ENCODE measurements around the gene PRKCB.

The PRKCB gene

GRCh38 chr16:23962001-23962400 is 126.2 kb downstream of the PRKCB start:
- DNase-seq (ENCODE audit: low read depth) = no peak
- H3K4me3 ChIP-seq (ENCODE audit: low read depth, low read length) = no peak overlapping the region
- TF ChIP-seq, protein P1, sequence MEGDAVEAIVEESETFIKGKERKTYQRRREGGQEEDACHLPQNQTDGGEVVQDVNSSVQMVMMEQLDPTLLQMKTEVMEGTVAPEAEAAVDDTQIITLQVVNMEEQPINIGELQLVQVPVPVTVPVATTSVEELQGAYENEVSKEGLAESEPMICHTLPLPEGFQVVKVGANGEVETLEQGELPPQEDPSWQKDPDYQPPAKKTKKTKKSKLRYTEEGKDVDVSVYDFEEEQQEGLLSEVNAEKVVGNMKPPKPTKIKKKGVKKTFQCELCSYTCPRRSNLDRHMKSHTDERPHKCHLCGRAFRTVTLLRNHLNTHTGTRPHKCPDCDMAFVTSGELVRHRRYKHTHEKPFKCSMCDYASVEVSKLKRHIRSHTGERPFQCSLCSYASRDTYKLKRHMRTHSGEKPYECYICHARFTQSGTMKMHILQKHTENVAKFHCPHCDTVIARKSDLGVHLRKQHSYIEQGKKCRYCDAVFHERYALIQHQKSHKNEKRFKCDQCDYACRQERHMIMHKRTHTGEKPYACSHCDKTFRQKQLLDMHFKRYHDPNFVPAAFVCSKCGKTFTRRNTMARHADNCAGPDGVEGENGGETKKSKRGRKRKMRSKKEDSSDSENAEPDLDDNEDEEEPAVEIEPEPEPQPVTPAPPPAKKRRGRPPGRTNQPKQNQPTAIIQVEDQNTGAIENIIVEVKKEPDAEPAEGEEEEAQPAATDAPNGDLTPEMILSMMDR (IDR thresholded peaks at IDR 0.05; ENCODE audit: low read depth, low read length, missing control alignments) = no peak

DNA sequence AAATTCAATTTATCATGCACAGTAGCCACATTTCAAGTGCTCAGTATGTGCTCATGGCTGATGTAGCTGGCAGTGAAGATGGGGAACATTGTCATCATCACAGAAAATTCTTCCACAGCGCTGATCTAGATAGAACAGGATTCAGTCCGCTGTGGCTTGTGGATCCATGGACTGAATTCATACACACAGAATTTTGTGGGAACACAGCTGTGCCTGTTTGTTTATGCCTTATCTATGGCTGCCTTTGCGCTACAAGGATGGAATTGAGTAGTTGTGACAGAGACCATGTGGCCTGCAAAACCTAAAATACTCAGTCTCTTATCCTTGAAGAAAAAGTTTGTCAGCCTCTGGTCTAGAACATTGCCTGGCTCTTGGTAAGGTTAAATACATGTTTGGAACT is 128.4 kb downstream of the PRKCB start:
- TF ChIP-seq, protein P1 (IDR thresholded peaks at IDR 0.05; ENCODE audit: low read depth, low read length, missing control alignments) = no peak
- H3K4me3 ChIP-seq (ENCODE audit: low read depth, low read length) = no peak overlapping the region
- DNase-seq (ENCODE audit: low read depth) = no peak

GRCh38 chr16:23965137-23965733 is 129.5 kb downstream of the PRKCB start:
- H3K4me3 ChIP-seq (ENCODE audit: low read depth, low read length) = no peak overlapping the region
- DNase-seq (ENCODE audit: low read depth) = no peak
- TF ChIP-seq, protein P1 (IDR thresholded peaks at IDR 0.05; ENCODE audit: low read depth, low read length, missing control alignments) = no peak

GRCh38 chr16:23966597-23967394 is 131.0 kb downstream of the PRKCB start:
- DNase-seq (ENCODE audit: low read depth) = no peak
- TF ChIP-seq, protein P1 (IDR thresholded peaks at IDR 0.05; ENCODE audit: low read depth, low read length, missing control alignments) = no peak
- no peak overlapping the region for H3K4me3 ChIP-seq (ENCODE audit: low read depth, low read length)

GRCh38 chr16:23967775-23968174 is 132.0 kb downstream of the PRKCB start:
- no peak overlapping the region for H3K4me3 ChIP-seq (ENCODE audit: low read depth, low read length)
- TF ChIP-seq, protein P1 (IDR thresholded peaks at IDR 0.05; ENCODE audit: low read depth, low read length, missing control alignments) = no peak
- DNase-seq (ENCODE audit: low read depth) = no peak

GRCh38 chr16:23968176-23968575 is 132.4 kb downstream of the PRKCB start:
- no peak for DNase-seq (ENCODE audit: low read depth)
- TF ChIP-seq, protein P1 (IDR thresholded peaks at IDR 0.05; ENCODE audit: low read depth, low read length, missing control alignments) = no peak

More at GRCh38 chr16:23968176-23968575, 132.4 kb downstream of the PRKCB start:
- no peak overlapping the region for H3K4me3 ChIP-seq (ENCODE audit: low read depth, low read length)

Measured in GM12864 (cell line).